22Rv1 (cell line): Measurements from ENCODE around the gene HS1BP3.

Source experiments
- ZFX ChIP-seq: fragments of 450-650 bp; IDR thresholded peaks from 2 replicates; pipeline ENCODE4 v1.6.1; 2017; ENCODE audit warnings: antibody characterized with exemption, borderline replicate concordance
- TF ChIP-seq, protein P1 (sequence below): fragments of 450-650 bp; IDR thresholded peaks from 2 replicates; pipeline ENCODE4 v1.5.1; 2017; ENCODE audit warnings: mild to moderate bottlenecking

DNA sequence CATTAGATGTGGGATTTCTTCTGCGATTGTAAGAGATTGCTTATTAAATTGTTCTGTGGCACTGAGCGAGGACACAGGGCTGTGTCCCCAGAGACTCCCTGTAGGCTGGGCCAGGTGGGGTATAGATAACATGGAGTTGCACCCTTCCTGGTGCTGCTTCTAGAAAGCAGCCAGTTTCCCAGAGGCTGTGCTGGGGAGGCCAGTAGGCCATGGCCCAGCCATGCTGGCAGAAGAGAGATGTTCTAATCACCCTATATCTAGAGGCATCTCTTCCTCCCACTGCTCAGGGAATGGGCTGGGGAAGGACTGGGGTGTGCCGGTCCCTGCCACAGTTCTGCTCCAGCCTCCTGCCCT is 66.9 kb downstream of the HS1BP3 start:
- TF ChIP-seq, protein P1, sequence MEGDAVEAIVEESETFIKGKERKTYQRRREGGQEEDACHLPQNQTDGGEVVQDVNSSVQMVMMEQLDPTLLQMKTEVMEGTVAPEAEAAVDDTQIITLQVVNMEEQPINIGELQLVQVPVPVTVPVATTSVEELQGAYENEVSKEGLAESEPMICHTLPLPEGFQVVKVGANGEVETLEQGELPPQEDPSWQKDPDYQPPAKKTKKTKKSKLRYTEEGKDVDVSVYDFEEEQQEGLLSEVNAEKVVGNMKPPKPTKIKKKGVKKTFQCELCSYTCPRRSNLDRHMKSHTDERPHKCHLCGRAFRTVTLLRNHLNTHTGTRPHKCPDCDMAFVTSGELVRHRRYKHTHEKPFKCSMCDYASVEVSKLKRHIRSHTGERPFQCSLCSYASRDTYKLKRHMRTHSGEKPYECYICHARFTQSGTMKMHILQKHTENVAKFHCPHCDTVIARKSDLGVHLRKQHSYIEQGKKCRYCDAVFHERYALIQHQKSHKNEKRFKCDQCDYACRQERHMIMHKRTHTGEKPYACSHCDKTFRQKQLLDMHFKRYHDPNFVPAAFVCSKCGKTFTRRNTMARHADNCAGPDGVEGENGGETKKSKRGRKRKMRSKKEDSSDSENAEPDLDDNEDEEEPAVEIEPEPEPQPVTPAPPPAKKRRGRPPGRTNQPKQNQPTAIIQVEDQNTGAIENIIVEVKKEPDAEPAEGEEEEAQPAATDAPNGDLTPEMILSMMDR, result no peak
- TF ChIP-seq ZFX, result no peak
